ENCODE measurements around the gene COMMD2. TPM values are rescaled to one million over a fixed set of nuclear protein-coding genes. Genes with fewer than 3 reads are reported as not detected.
A peak's percentile ranks its signal among the peaks of the same experiment; 100 is the strongest.

The COMMD2 gene
- 10 to 100 TPM; 27.3 to 28.0 TPM for total RNA-seq

DNA sequence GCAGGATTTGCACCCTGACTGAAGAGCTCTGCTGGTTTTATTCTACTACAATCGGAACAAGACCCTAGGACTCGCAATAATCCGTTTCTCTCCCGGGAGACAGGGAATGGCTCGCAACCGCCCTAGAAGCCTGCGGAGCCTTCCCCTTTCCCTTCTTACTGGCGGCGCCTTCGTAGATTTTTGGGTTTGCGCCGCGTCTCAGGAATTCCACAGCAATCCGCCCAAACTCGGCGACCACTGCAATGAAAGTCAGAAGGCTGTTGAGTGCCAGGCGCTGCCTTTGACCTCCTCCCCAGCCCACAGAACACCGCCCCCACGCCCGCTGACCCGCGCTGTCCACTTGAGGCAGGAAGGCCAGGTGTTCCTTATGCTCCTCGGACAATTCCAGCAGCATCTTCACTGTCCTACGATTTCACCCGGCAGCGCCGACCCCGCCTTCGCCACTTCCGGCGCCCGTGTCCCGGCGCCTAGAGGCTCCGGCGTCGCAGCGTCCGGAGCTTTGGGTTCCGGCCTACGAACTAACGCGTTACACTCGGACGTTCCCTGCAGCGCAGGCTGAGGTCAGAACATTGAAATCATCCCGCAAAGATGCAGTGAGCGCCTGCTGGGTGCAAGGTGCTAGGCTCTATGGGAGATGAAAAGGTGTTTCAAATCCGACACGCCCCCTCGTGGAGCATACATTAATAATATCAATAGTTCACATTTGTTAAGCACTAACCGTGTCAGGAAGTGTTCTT lies at the start of gene COMMD2:
COMMD2 (minus strand) TSS at position 439 of the 737 bp plus-strand sequence; CDS start at position 394, 45 bp downstream.
- Mint-ChIP-seq H3K4me3 (peak within 1 kb of the TSS; percentile 96), H3K27ac (peak within 1 kb of the TSS; percentile 87), H3K36me3 (ENCODE audit: low read depth) (peaks cover 11% of the 10 kb centered on the region), H3K9me3 (no peaks in the 10 kb centered on the region), H3K4me1 (ENCODE audit: low read depth) (peaks cover 26% of the 10 kb centered on the region), H3K27me3 (ENCODE audit: low read depth) (no peaks in the 10 kb centered on the region)
- DNase-seq = peak; percentile 89
- CTCF ChIA-PET = interaction anchor here (0.6 to 2.7 kb wide), 10 partner anchors 11 to 240 kb away, joined by 3 to 10 read pairs (median 4); no protein-coding TSS in a partner anchor
- intact Hi-C loops (cut with micrococcal nuclease) = loop anchor here (1.0 to 10.0 kb wide), 9 partner anchors 50 to 757 kb away; partner anchors contain the start of genes GYG1, HPS3, PFN2 and RNF13

GRCh38 chr3:149801639-149802038 lies 49.4 kb upstream of the COMMD2 start:
- no peaks in the 10 kb centered on the region for H3K36me3 Mint-ChIP-seq (ENCODE audit: low read depth)
- no peak for DNase-seq
- H3K27ac Mint-ChIP-seq = no peak overlapping the region
- CTCF ChIA-PET = no interaction called here
- intact Hi-C loops (cut with micrococcal nuclease) = no loop called here
- H3K4me1 Mint-ChIP-seq (ENCODE audit: low read depth) = no peaks in the 10 kb centered on the region
- no peaks in the 10 kb centered on the region for H3K9me3 Mint-ChIP-seq
- H3K27me3 Mint-ChIP-seq (ENCODE audit: low read depth) = peaks cover 12% of the 10 kb centered on the region
- H3K4me3 Mint-ChIP-seq = no peak overlapping the region

- DNase-seq = no peak
- Mint-ChIP-seq H3K27me3 (ENCODE audit: low read depth) (peaks cover 9% of the 10 kb centered on the region), H3K36me3 (ENCODE audit: low read depth) (no peaks in the 10 kb centered on the region), H3K27ac (no peak overlapping the region), H3K4me1 (ENCODE audit: low read depth) (no peaks in the 10 kb centered on the region), H3K4me3 (no peak overlapping the region), H3K9me3 (no peaks in the 10 kb centered on the region)
- intact Hi-C loops (cut with micrococcal nuclease) = no loop called here
- CTCF ChIA-PET = interaction anchor here (0.7 to 1.0 kb wide), 3 partner anchors 30 to 270 kb away, joined by 3 read pairs; no protein-coding TSS in a partner anchor
These were observed 48.9 kb upstream of the COMMD2 start for GRCh38 chr3:149801195-149801594.

GRCh38 chr3:149800693-149801092 lies 48.4 kb upstream of the COMMD2 start:
- H3K27ac Mint-ChIP-seq = no peak overlapping the region
- DNase-seq = no peak
- no peaks in the 10 kb centered on the region for H3K36me3 Mint-ChIP-seq (ENCODE audit: low read depth)
- peaks cover 5% of the 10 kb centered on the region for H3K27me3 Mint-ChIP-seq (ENCODE audit: low read depth)
- H3K9me3 Mint-ChIP-seq = no peaks in the 10 kb centered on the region
- CTCF ChIA-PET = interaction anchor here (0.7 to 1.0 kb wide), 3 partner anchors 29 to 270 kb away, joined by 3 read pairs; no protein-coding TSS in a partner anchor
- intact Hi-C loops (cut with micrococcal nuclease) = no loop called here
- H3K4me1 Mint-ChIP-seq (ENCODE audit: low read depth) = no peaks in the 10 kb centered on the region
- H3K4me3 Mint-ChIP-seq = no peak overlapping the region

- H3K4me1 Mint-ChIP-seq (ENCODE audit: low read depth) = no peaks in the 10 kb centered on the region
- CTCF ChIA-PET = interaction anchor here (0.8 kb wide), 1 partner anchor 12 kb away, joined by 5 read pairs; no protein-coding TSS in a partner anchor
- no peak for DNase-seq
- H3K9me3 Mint-ChIP-seq = no peaks in the 10 kb centered on the region
- no peak overlapping the region for H3K27ac Mint-ChIP-seq
- peaks cover 5% of the 10 kb centered on the region for H3K27me3 Mint-ChIP-seq (ENCODE audit: low read depth)
- intact Hi-C loops (cut with micrococcal nuclease) = no loop called here
- no peak overlapping the region for H3K4me3 Mint-ChIP-seq
- H3K36me3 Mint-ChIP-seq (ENCODE audit: low read depth) = no peaks in the 10 kb centered on the region
These were observed 43.7 kb upstream of the COMMD2 start for GRCh38 chr3:149796026-149796425.

DNA sequence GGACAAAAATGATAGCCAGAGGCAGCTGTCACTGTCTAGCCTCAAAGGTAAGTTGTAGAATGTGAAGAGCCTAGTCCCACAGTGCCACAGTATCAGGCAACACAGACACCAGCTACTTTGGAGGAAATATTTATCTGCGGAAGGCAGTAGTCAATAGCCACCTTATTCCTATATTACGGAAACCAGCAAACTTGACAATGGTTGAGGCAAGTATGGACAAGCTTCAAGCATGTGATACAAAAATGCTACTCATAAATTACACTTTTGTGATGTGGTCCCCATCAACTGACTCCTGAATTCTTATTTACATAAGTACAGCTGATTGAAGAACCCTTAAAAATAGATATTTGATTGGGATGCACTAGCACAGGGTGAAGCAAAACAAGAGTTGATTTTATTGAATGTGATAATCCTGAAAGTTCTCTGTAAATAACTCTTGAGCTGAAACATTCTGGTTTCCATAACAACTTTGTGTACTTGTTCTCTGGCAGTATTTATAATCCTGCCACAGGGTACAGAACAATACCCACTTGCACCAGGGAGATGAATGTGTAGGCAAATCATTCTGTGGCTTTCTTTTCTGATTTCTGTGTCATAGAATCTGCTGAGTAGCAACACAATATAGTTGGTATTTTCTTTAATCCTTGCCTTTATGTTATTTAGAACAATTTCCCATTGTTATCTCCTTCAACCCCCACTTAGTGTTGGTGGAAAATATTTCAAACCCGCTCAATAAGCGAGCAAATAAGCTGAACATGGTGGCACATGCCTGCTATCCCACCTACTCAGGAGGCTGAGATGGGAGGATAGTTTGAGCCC lies 40.4 kb upstream of the COMMD2 start, which contains the start of gene ANKUB1:
ANKUB1 (minus strand) TSS at position 103 of the 819 bp plus-strand sequence. CDS start 188 bp downstream, outside the sequence.
- Mint-ChIP-seq H3K27ac (no peak within 1 kb of the TSS), H3K4me3 (no peak within 1 kb of the TSS), H3K4me1 (ENCODE audit: low read depth) (no peaks in the 10 kb centered on the region), H3K36me3 (ENCODE audit: low read depth) (no peaks in the 10 kb centered on the region), H3K27me3 (ENCODE audit: low read depth) (peaks cover 9% of the 10 kb centered on the region), H3K9me3 (no peaks in the 10 kb centered on the region)
- CTCF ChIA-PET = interaction anchor here (1.6 kb wide), 1 partner anchor 15 kb away, joined by 7 read pairs; no protein-coding TSS in a partner anchor
- intact Hi-C loops (cut with micrococcal nuclease) = no loop called here
- no peak for DNase-seq

DNA sequence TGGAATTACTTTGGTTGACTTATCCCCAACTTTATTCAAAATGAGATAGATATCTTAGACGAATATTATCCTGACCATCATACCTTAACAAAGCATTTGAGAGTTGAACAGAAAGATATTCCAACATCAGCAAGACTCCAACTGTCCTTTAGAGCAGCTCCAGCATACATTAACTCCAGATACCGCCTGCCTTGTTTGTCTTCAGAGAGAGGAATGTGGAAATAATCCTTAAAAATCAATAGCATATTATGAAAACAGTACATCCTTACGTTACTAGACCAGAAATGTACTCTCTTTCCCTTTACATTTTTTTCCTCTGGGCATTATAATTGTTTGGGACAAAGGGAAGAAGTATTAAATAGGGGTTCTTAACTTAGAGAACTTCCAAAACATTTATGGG lies 38.4 kb upstream of the COMMD2 start:
- Mint-ChIP-seq H3K4me1 (ENCODE audit: low read depth) (no peaks in the 10 kb centered on the region), H3K27ac (no peak overlapping the region), H3K27me3 (ENCODE audit: low read depth) (peaks cover 16% of the 10 kb centered on the region), H3K9me3 (no peaks in the 10 kb centered on the region), H3K4me3 (no peak overlapping the region), H3K36me3 (ENCODE audit: low read depth) (no peaks in the 10 kb centered on the region)
- no peak for DNase-seq
- CTCF ChIA-PET = interaction anchor here (1.4 to 1.5 kb wide), 2 partner anchors 17 to 21 kb away, joined by 3 read pairs; no protein-coding TSS in a partner anchor
- intact Hi-C loops (cut with micrococcal nuclease) = no loop called here

GRCh38 chr3:149790268-149790667 lies 38.0 kb upstream of the COMMD2 start:
- CTCF ChIA-PET = no interaction called here
- peaks cover 16% of the 10 kb centered on the region for H3K27me3 Mint-ChIP-seq (ENCODE audit: low read depth)

GRCh38 chr3:149784064-149784704 lies 31.9 kb upstream of the COMMD2 start:
- Mint-ChIP-seq H3K9me3 (no peaks in the 10 kb centered on the region), H3K4me3 (no peak overlapping the region), H3K4me1 (ENCODE audit: low read depth) (peaks cover 3% of the 10 kb centered on the region), H3K27ac (no peak overlapping the region), H3K27me3 (ENCODE audit: low read depth) (peaks cover 7% of the 10 kb centered on the region), H3K36me3 (ENCODE audit: low read depth) (no peaks in the 10 kb centered on the region)
- CTCF ChIA-PET = interaction anchor here (1.2 kb wide), 1 partner anchor 27 kb away, joined by 3 read pairs; no protein-coding TSS in a partner anchor
- no peak for DNase-seq
- intact Hi-C loops (cut with micrococcal nuclease) = no loop called here

More at GRCh38 chr3:149790268-149790667, 38.0 kb upstream of the COMMD2 start:
- DNase-seq = no peak
- no peaks in the 10 kb centered on the region for H3K9me3 Mint-ChIP-seq
- no peak overlapping the region for H3K4me3 Mint-ChIP-seq
- H3K4me1 Mint-ChIP-seq (ENCODE audit: low read depth) = no peaks in the 10 kb centered on the region
- no peaks in the 10 kb centered on the region for H3K36me3 Mint-ChIP-seq (ENCODE audit: low read depth)
- no peak overlapping the region for H3K27ac Mint-ChIP-seq
- intact Hi-C loops (cut with micrococcal nuclease) = no loop called here

GRCh38 chr3:149783576-149783975 lies 31.3 kb upstream of the COMMD2 start:
- Mint-ChIP-seq H3K36me3 (ENCODE audit: low read depth) (no peaks in the 10 kb centered on the region), H3K9me3 (no peaks in the 10 kb centered on the region), H3K27ac (no peak overlapping the region), H3K4me1 (ENCODE audit: low read depth) (peaks cover 3% of the 10 kb centered on the region), H3K4me3 (no peak overlapping the region), H3K27me3 (ENCODE audit: low read depth) (peaks cover 7% of the 10 kb centered on the region)
- no peak for DNase-seq
- CTCF ChIA-PET = interaction anchor here (0.6 to 1.2 kb wide), 2 partner anchors 28 to 356 kb away, joined by 3 read pairs; no protein-coding TSS in a partner anchor
- intact Hi-C loops (cut with micrococcal nuclease) = no loop called here

DNA sequence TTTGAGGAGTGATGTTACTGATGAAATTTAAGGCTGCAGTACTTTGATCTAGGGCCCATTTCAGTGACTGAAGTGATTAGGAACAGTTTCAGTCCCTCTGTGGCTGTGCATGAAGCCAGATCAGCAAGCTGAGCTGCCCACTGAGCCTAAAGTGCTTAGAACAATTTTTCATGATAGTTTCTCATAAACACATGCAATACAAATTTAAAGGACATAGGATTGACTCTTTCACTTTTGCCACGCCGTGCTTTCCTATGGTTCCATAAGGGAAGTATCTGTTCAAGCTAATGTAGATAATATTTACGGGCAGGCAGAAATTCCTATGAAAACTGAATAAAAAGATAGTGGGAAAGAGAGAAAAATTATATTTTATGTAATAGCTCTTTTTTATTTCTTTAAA lies 29.5 kb upstream of the COMMD2 start:
- intact Hi-C loops (cut with micrococcal nuclease) = no loop called here

More for the DNA sequence above, 29.5 kb upstream of the COMMD2 start:
- CTCF ChIA-PET = interaction anchor here (1.0 to 1.8 kb wide), 2 partner anchors 10 kb away, joined by 3 to 15 read pairs; no protein-coding TSS in a partner anchor
- no peak overlapping the region for H3K4me3 Mint-ChIP-seq
- H3K36me3 Mint-ChIP-seq (ENCODE audit: low read depth) = no peaks in the 10 kb centered on the region
- H3K4me1 Mint-ChIP-seq (ENCODE audit: low read depth) = peaks cover 3% of the 10 kb centered on the region
- H3K27ac Mint-ChIP-seq = no peak overlapping the region
- DNase-seq = no peak
- peaks cover 6% of the 10 kb centered on the region for H3K27me3 Mint-ChIP-seq (ENCODE audit: low read depth)
- H3K9me3 Mint-ChIP-seq = no peaks in the 10 kb centered on the region
